Stromal cell of bone marrow (primary cell): ENCODE data around the gene TSPAN33.
"Not testable (repeated sequence)": the region's sequence is repeated elsewhere in the genome, so short reads cannot be mapped to it uniquely, and the experiment has no call there.

ENCODE experiments used
- DNase-seq: peaks from one replicate; pipeline ENCODE4 v3.0.0-alpha.2; 2012; ENCODE audit warnings: low read depth

TSPAN33 gene

GRCh38 chr7:129170441-129171021 lies 26.0 kb downstream of the TSPAN33 start:
- DNase-seq = no peak

GRCh38 chr7:129173861-129174260 lies 29.4 kb downstream of the TSPAN33 start:
- DNase-seq = not testable (repeated sequence)

DNA sequence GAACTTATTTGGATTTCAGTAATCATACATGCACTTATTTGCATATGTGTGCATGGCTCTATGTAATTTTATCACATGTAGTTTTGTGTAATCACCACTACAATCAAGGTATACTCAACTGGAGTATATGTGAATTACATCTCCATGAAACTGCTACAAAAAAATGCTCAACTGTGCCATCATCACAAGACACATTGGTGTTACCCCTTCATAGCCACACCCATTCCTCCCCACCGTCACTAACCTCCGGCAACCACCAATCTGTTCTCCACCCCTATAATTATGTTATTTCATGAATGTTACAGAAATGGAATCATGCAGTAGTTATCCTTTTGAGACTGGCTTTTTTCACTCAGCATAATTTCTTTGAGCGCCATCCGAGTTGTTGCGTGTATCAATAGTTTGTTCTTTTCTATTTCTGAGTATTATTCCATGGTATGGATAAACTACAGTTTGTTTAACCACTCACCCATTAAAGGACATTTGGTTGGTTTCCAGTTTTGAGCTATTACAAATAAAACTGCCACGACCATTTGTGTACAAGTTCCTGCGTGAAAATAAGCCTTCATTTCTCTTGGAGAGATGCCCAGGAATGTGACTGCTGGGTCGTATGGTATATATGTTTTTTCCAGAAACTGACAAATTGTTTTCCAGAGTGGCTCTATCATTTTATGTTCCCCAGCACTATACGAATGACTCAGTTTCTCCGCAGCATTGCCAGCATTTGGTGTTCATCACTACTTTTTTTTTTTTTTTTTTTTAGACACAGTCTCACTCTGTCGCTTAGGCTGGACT lies 32.6 kb downstream of the TSPAN33 start:
- DNase-seq = no peak

DNA sequence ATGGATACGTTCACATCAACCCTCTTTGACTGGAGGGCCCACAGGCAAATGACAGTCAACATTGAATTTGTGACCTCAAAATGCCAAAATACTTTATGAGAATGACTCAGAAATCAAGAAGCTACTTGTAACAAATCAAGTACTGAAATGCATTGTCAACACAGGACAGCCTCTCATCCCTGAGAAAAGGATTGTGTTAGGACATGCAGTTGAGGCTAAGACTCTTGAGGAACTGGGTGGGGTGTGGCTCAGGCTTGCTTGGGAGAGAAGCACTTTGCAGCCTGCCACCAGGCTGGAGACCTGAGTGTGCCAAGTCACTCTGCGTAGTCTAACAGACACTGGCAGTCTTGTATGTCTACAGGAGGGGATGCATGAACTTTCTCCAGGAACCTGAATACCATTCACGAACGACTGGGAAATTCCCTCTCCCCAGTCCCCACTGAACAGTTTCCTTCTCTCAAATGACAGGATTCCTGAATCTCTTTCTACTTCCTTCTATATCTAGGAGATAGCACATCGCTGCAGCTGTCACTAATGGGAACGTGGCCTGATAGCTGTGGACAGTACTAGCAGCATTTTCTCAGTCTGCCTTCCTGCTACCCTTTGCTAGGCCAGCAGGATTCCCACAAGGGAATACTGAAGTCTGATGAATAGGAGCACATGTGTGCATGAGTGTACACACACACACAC lies 40.6 kb downstream of the TSPAN33 start:
- no peak for DNase-seq

GRCh38 chr7:129186749-129187260 lies 42.3 kb downstream of the TSPAN33 start:
- DNase-seq = no peak

GRCh38 chr7:129187681-129188371 lies 43.3 kb downstream of the TSPAN33 start:
- no peak for DNase-seq

GRCh38 chr7:129188372-129188891 lies 43.9 kb downstream of the TSPAN33 start, which contains the start of gene SMO:
Gene SMO, plus strand, starts transcription at chr7:129188633. Its CDS starts 519 bp downstream, at chr7:129189152.
- DNase-seq = no peak

GRCh38 chr7:129188892-129189660 lies 44.6 kb downstream of the TSPAN33 start:
- DNase-seq = no peak

DNA sequence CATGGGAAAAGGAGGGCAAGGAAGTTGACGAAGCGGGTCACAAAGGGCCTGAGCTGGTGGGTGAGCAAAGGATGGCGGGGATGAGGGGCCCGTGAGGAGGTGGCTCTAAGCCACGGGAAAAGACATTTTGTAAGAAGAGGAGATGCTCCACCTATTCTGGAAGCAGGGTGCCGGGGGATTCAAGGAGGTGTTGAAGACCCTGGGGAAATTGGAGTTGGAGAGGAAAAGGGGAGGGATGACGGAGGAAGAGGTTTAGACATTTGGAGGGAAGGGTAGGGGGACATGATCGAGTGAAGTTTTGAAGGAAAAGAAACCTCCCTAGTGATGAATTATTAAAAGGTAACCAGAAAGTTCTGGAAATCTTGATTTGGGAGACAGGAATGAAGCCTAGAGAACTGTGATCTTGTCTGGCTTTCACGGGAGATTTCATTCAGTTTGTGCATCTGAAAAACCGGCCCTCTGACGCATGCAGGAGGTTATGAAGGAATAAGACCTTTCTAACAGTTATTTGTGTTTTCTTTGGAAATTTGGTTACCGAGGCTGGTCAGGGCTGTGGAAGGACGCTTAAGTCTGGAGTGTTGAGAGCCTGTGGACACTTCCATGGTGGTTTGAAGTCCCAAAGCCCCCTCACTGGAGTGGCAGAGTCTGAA lies 45.3 kb downstream of the TSPAN33 start:
- no peak for DNase-seq

GRCh38 chr7:129191272-129191671 lies 46.8 kb downstream of the TSPAN33 start:
- no peak for DNase-seq

DNA sequence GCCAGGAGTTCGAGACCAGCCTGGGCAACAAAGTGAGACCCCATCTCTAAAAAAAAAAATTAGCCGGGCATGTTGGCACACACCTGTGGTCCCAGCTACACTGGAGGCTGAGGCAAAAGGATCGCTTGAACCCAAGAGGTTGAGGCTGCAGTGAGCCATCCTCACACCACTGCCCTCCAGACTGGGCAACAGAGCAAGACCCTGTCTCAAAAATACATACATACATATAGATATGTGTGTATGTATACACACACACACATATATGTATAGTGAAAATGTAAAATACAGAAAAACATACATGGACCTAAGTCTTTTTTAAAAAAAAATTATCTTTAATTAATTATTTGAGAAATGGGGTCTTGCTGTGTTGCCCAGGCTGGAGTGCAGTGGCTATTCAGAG lies 49.4 kb downstream of the TSPAN33 start:
- DNase-seq = no peak

DNA sequence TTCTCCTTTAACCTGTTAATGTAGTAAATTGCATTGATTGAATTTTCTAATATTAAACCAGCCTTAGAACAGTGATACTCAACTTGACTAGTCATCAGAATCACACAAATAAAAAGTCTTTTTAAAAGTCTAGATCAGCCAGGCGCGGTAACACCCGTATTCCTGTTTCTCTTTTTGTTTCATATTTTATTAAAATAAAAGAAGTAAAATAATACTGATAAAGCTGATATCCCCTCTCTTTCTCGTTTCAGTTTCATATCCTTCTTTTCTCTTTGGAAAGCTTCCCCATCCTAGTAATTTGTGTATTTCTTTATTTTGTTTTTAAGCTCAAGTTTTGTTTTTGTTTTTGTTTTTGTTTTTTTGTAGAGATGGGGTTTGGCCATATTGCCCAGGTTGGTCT lies 53.3 kb downstream of the TSPAN33 start:
- no peak for DNase-seq

DNA sequence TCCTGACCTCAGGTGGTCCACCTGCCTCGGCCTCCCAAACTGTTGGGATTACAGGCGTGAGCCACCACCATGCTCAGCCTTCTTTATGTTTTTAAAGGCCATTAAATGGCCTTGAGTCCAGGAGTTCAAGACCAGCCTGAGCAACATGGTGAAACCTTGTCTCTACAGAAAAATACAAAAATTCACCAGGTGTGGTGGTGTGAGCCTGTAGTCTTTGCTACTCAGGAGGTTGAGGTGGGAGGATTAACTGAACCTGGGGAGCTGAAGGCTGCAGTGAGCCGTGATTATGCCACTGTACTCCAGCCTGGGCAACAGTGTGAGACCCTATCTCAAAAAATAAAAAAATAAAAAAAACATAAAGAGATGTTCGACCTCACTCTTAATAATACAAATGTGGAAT lies 54.9 kb downstream of the TSPAN33 start:
- DNase-seq = no peak

GRCh38 chr7:129202058-129202777 lies 57.7 kb downstream of the TSPAN33 start:
- no peak for DNase-seq

GRCh38 chr7:129203050-129203741 lies 58.7 kb downstream of the TSPAN33 start:
- DNase-seq = no peak

- DNase-seq = no peak
These were observed 60.8 kb downstream of the TSPAN33 start for GRCh38 chr7:129205126-129205818.

GRCh38 chr7:129205987-129206785 lies 61.7 kb downstream of the TSPAN33 start:
- no peak for DNase-seq

DNA sequence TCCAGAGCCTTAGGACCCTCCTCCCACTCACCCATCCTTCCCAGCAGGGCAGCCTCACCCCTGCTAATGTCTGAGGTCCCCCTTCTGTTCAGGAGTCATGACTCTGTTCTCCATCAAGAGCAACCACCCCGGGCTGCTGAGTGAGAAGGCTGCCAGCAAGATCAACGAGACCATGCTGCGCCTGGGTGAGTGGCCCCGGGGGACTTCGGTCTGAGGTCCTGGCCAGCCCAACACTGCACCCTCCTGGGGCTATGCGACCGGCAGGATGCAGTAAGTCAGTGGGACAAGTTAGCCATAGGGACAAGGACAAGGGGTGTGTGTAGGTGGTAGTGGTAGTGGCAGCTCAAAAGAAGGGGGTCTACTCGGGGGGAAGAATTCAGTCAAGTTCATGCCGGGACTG lies 64.2 kb downstream of the TSPAN33 start:
- DNase-seq = no peak
